Mammary epithelial cell (primary cell): ENCODE measurements around the gene AFAP1.

Source experiments
- EZH2 ChIP-seq: IDR thresholded peaks from 2 replicates; pipeline ENCODE4 v1.6.1; 2012; ENCODE audit warnings: low read length, inconsistent platforms, borderline replicate concordance
- TF ChIP-seq, protein P1 (sequence below), 2 donors: IDR thresholded peaks in 1 of 2; conservative IDR thresholded peaks in 1 of 2; 2 replicates each; pipeline ENCODE4 v1.5.1; 2011 to 2012; ENCODE audit warnings: inconsistent platforms in 2 of 2, low read length in 2 of 2, mild to moderate bottlenecking in 2 of 2, control low read depth in 1 of 2, low read depth in 1 of 2; ENCODE audit not compliant: insufficient read depth in 1 of 2; ENCODE audit errors: extremely low read depth in 1 of 2

DNA sequence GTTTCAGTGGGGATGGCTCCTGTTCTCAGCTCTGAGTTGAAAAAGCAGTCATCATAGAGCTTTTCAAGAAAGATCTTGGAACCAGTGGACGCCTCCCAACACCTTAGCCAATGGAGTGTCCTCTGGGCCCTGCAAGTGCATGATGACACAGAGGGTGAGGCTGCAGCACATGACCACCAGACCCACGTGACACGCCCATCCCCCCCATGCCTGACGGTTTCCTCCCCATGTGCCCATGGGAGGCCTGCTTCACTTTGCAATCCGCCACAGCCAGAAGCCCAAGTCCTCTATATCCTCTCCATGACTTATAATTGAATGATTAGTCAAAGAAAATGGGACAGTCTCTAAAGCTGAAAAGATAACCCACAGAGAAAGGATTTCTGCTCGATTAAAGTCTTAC, 187.0 kb downstream of the AFAP1 start:
- TF ChIP-seq, protein P1, sequence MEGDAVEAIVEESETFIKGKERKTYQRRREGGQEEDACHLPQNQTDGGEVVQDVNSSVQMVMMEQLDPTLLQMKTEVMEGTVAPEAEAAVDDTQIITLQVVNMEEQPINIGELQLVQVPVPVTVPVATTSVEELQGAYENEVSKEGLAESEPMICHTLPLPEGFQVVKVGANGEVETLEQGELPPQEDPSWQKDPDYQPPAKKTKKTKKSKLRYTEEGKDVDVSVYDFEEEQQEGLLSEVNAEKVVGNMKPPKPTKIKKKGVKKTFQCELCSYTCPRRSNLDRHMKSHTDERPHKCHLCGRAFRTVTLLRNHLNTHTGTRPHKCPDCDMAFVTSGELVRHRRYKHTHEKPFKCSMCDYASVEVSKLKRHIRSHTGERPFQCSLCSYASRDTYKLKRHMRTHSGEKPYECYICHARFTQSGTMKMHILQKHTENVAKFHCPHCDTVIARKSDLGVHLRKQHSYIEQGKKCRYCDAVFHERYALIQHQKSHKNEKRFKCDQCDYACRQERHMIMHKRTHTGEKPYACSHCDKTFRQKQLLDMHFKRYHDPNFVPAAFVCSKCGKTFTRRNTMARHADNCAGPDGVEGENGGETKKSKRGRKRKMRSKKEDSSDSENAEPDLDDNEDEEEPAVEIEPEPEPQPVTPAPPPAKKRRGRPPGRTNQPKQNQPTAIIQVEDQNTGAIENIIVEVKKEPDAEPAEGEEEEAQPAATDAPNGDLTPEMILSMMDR (conservative IDR thresholded peaks at IDR 0.05 in 1 of 2, IDR thresholded peaks at IDR 0.05 in 1 of 2; ENCODE audit: extremely low read depth in 1 of 2, insufficient read depth in 1 of 2, low read depth in 1 of 2, low read length in 2 of 2) = no peak
- TF ChIP-seq EZH2 = no peak
